Measurements from ENCODE around the gene TAF11L14.

DNA sequence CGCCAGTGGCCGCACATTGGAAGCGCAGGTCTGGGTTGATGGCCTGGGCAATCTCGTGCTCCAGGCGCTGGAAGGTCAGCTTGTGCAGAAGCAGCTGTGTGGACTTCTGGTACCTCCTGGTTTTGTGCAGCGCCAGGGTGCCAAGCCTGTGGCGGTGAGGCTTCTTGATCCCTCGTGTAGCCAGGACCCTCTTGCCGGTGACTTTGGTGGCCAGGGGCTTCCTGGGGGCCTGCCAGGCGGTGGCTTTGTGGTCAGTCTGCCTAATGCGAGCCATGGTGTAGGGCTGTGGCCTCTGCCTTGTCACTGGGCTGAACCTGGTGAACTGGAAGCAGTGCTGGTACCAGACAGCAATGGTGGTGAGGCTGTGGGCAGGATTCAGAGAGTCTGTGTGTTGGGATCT, 8.6 kb upstream of the TAF11L14 start:
- TF ChIP-seq, protein P1, sequence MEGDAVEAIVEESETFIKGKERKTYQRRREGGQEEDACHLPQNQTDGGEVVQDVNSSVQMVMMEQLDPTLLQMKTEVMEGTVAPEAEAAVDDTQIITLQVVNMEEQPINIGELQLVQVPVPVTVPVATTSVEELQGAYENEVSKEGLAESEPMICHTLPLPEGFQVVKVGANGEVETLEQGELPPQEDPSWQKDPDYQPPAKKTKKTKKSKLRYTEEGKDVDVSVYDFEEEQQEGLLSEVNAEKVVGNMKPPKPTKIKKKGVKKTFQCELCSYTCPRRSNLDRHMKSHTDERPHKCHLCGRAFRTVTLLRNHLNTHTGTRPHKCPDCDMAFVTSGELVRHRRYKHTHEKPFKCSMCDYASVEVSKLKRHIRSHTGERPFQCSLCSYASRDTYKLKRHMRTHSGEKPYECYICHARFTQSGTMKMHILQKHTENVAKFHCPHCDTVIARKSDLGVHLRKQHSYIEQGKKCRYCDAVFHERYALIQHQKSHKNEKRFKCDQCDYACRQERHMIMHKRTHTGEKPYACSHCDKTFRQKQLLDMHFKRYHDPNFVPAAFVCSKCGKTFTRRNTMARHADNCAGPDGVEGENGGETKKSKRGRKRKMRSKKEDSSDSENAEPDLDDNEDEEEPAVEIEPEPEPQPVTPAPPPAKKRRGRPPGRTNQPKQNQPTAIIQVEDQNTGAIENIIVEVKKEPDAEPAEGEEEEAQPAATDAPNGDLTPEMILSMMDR (conservative IDR thresholded peaks at IDR 0.05) = no peak
- no peak for TF ChIP-seq ZFX (IDR thresholded peaks at IDR 0.05)

Measured in C4-2B (cell line).